Smooth muscle cell (in vitro differentiated cells): ENCODE measurements around the gene TDRD10. TPM values are rescaled to one million over a fixed set of nuclear protein-coding genes. Genes with fewer than 3 reads are reported as not detected.

Experiments used
- DNase-seq: peaks from one replicate; lab custom pipeline; 2025; ENCODE audit not compliant: unreplicated experiment; lab: John Stamatoyannopoulos, UW
- H2AFZ ChIP-seq: fragments of 200-600 bp; sonication (generic); 2 replicates; pipeline ENCODE4 v1.6.0; 2016; ENCODE audit warnings: antibody characterized with exemption, low read depth, mild to moderate bottlenecking
- H3F3A ChIP-seq: fragments of 200-600 bp; sonication (generic); 2 replicates; pipeline ENCODE4 v1.6.0; 2017; ENCODE audit warnings: antibody characterized with exemption, low read depth
- H3K27ac ChIP-seq: fragments of 200-600 bp; sonication (generic); 2 replicates; pipeline ENCODE4 v1.5.1; 2016; ENCODE audit warnings: low read depth, mild to moderate bottlenecking
- H3K27me3 ChIP-seq: fragments of 200-600 bp; sonication (generic); 2 replicates; pipeline ENCODE4 v1.6.1; 2016; ENCODE audit warnings: low read depth, mild to moderate bottlenecking
- H3K36me3 ChIP-seq: fragments of 200-600 bp; sonication (generic); 2 replicates; pipeline ENCODE4 v1.5.1; 2016; ENCODE audit warnings: low read depth
- H3K4me1 ChIP-seq: fragments of 200-600 bp; sonication (generic); 2 replicates; pipeline ENCODE4 v1.5.1; 2016; ENCODE audit warnings: low read depth
- H3K4me2 ChIP-seq: fragments of 200-600 bp; sonication (generic); 2 replicates; pipeline ENCODE4 v1.6.0; 2016; ENCODE audit warnings: mild to moderate bottlenecking
- H3K4me3 ChIP-seq: fragments of 200-600 bp; sonication (generic); 2 replicates; pipeline ENCODE4 v1.5.1; 2016; ENCODE audit warnings: mild to moderate bottlenecking
- H3K79me2 ChIP-seq: fragments of 200-600 bp; sonication (generic); 2 replicates; pipeline ENCODE4 v1.6.0; 2016; ENCODE audit warnings: low read depth, mild to moderate bottlenecking
- H3K9ac ChIP-seq: fragments of 200-600 bp; sonication (generic); 2 replicates; pipeline ENCODE4 v1.6.0; 2016; ENCODE audit warnings: low read depth
- H3K9me3 ChIP-seq: fragments of 200-600 bp; sonication (generic); replicated peaks from 2 replicates; pipeline ENCODE4 v1.5.1; 2016; ENCODE audit warnings: low read depth
- H4K20me1 ChIP-seq: fragments of 200-600 bp; sonication (generic); 2 replicates; pipeline ENCODE4 v1.6.0; 2016; ENCODE audit warnings: low read depth
- CTCF ChIP-seq: fragments of 200-600 bp; sonication (generic); IDR thresholded peaks from 2 replicates; pipeline ENCODE4 v1.5.1; 2017; ENCODE audit warnings: borderline replicate concordance, mild to moderate bottlenecking, antibody characterized with exemption; ENCODE audit not compliant: insufficient read depth, poor library complexity, severe bottlenecking
- WGBS: methylation state at CpG from one replicate; pipeline ENCODE4 v1.1.7; 2016; ENCODE audit warnings: low lambda C conversion rate; 5-methylcytosine and 5-hydroxymethylcytosine counted together
- polyA plus RNA-seq: library from polyadenylated mRNA; unstranded; fragments of >200 nt; fragmentation: Nextera tagmentation; extraction: Ambion mirVana; gene quantifications from 2 replicates; pipeline ENCODE4 v1.2.1, GENCODE V29; 2016
- total RNA-seq: library from RNA; depleted of rRNA; stranded (reverse); fragments of >200 nt; gene quantifications from 2 replicates; pipeline ENCODE4 v1.2.3, GENCODE V29; 2014

The TDRD10 gene
- total and polyA plus RNA-seq, 2 experiments from 2014 or later: 0.11 to 0.13 TPM

- Histone ChIP-seq H3K27ac (no peak overlapping the region), H3K4me3 (no peak overlapping the region), H2AFZ (no peak overlapping the region), H3K9ac (no peak overlapping the region), H3K4me2 (no peak overlapping the region), H3K27me3 (no peaks in the 10 kb centered on the region), H3K36me3 (no peaks in the 10 kb centered on the region), H4K20me1 (no peaks in the 10 kb centered on the region), H3F3A (no peaks in the 10 kb centered on the region), H3K9me3 (no peaks in the 10 kb centered on the region), H3K79me2 (no peaks in the 10 kb centered on the region), H3K4me1 (no peaks in the 10 kb centered on the region)
- DNase-seq: no peak
- no peak for TF ChIP-seq CTCF
- WGBS: 92% methylated on average over 5 of the region's 5 CpGs
Measured at GRCh38 chr1:154454386-154455120, 47.5 kb upstream of the TDRD10 start.

- no peaks in the 10 kb centered on the region for H3F3A ChIP-seq
- no peaks in the 10 kb centered on the region for H3K4me1 ChIP-seq
- WGBS: 95% methylated on average over 6 of the region's 6 CpGs
- H3K9ac ChIP-seq: no peak overlapping the region
- H3K36me3 ChIP-seq: no peaks in the 10 kb centered on the region
- no peak for TF ChIP-seq CTCF
- no peak overlapping the region for H2AFZ ChIP-seq
- H3K4me3 ChIP-seq: no peak overlapping the region
- no peak for DNase-seq
- H3K4me2 ChIP-seq: no peak overlapping the region
- no peaks in the 10 kb centered on the region for H3K79me2 ChIP-seq
- no peaks in the 10 kb centered on the region for H4K20me1 ChIP-seq
- H3K27me3 ChIP-seq: no peaks in the 10 kb centered on the region
- H3K27ac ChIP-seq: no peak overlapping the region
- H3K9me3 ChIP-seq: no peaks in the 10 kb centered on the region
Measured at GRCh38 chr1:154456631-154457030, 45.4 kb upstream of the TDRD10 start.

- H2AFZ ChIP-seq: no peak overlapping the region
- no peaks in the 10 kb centered on the region for H3K9me3 ChIP-seq
- H3K36me3 ChIP-seq: no peaks in the 10 kb centered on the region
- no peaks in the 10 kb centered on the region for H3K79me2 ChIP-seq
- no peaks in the 10 kb centered on the region for H3K4me1 ChIP-seq
- no peaks in the 10 kb centered on the region for H3K27me3 ChIP-seq
- DNase-seq: no peak
- no peak for TF ChIP-seq CTCF
- H3K4me2 ChIP-seq: no peak overlapping the region
- no peaks in the 10 kb centered on the region for H3F3A ChIP-seq
- no peak overlapping the region for H3K27ac ChIP-seq
- H3K4me3 ChIP-seq: no peak overlapping the region
- no peaks in the 10 kb centered on the region for H4K20me1 ChIP-seq
- H3K9ac ChIP-seq: no peak overlapping the region
Measured at GRCh38 chr1:154459080-154459479, 42.9 kb upstream of the TDRD10 start.

GRCh38 chr1:154460695-154461260 lies 41.2 kb upstream of the TDRD10 start:
- Histone ChIP-seq H3K79me2 (no peaks in the 10 kb centered on the region), H3K36me3 (no peaks in the 10 kb centered on the region), H3K27me3 (no peaks in the 10 kb centered on the region), H3K4me1 (no peaks in the 10 kb centered on the region), H3K9me3 (no peaks in the 10 kb centered on the region), H3K4me2 (no peak overlapping the region), H3K27ac (no peak overlapping the region), H3F3A (no peaks in the 10 kb centered on the region), H4K20me1 (no peaks in the 10 kb centered on the region), H3K9ac (no peak overlapping the region), H2AFZ (no peak overlapping the region), H3K4me3 (no peak overlapping the region)
- 77% methylated on average over 15 of the region's 15 CpGs for WGBS
- DNase-seq: no peak
- TF ChIP-seq CTCF: no peak
